Measurements from ENCODE around the gene TAPT1.
"Not testable (repeated sequence)": the region's sequence is repeated elsewhere in the genome, so short reads cannot be mapped to it uniquely, and the experiment has no call there.

Gene TAPT1

DNA sequence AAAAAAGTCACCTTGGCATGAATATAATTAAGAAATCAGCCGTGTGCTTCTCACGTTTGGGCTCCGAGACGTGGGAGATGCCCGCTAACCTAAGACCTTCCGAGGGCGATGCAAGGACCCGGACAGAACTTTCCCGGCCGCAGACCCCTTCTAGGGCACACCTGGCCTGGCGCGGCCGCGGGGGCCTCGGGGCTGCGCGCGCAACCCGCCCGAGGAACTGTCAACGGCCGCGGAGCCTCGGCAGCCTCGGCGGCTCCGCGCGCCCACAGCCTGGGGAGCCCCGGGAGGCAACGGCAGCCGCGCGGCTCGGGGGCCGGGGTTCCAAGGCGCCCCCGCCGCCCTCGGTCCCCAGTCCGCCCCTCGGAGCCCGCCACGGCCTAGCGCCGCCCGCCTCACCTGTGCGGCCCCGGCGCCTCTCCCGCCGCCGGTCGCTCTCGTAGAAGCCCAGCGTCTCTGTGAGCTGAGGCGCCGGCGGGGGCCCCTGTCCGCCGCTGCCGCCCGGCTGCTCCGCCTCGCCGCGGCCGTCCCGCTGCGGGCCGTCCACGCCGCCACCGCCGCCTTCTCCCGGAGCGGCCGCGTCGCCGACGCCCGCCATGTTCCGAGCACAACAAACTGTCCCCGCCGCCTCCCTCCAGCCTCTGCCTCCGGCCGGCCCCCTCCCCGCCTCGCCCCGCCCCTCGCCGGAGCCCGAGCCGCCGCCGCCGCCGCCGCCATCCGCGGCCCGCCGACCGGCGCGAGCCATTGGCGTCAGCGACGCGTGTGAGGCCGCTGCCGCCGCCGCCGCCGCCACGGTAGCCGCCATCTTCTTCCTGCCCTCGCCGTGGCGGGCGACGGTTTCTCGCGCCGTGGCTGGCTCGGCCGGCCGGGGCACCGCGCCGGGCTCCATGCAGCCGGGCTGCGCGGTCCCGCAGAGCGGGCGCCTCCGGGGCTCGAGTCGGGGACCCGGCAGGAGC is at the start of gene TAPT1:
Gene TAPT1, minus strand, starts transcription at position 609 of the 953 bp plus-strand sequence. Its CDS starts 14 bp downstream, at position 595.
- in situ Hi-C loops (cut with HindIII; ENCODE audit: low pct_unique_long_range_greater_than_20kb, low sequenced_read_pairs), result no loop called here
- DNase-seq (ENCODE audit: low read depth in 1 of 2, low spot score in 1 of 2), result peak; percentile 37 to 67
- TF ChIP-seq JUND (IDR thresholded peaks at IDR 0.05; ENCODE audit: low read depth), result no peak

GRCh38 chr4:16271411-16271810 is 45.1 kb upstream of the TAPT1 start:
- no peak for DNase-seq (ENCODE audit: low read depth in 1 of 2, low spot score in 1 of 2)
- no peak for TF ChIP-seq JUND (IDR thresholded peaks at IDR 0.05; ENCODE audit: low read depth)
- in situ Hi-C loops (cut with HindIII; ENCODE audit: low pct_unique_long_range_greater_than_20kb, low sequenced_read_pairs), result no loop called here

GRCh38 chr4:16270454-16271328 is 44.4 kb upstream of the TAPT1 start:
- in situ Hi-C loops (cut with HindIII; ENCODE audit: low pct_unique_long_range_greater_than_20kb, low sequenced_read_pairs), result no loop called here
- no peak for TF ChIP-seq JUND (IDR thresholded peaks at IDR 0.05; ENCODE audit: low read depth)
- DNase-seq (ENCODE audit: low read depth in 1 of 2, low spot score in 1 of 2), result no peak

GRCh38 chr4:16269742-16270453 is 43.6 kb upstream of the TAPT1 start:
- in situ Hi-C loops (cut with HindIII; ENCODE audit: low pct_unique_long_range_greater_than_20kb, low sequenced_read_pairs); DNase-seq (ENCODE audit: low read depth in 1 of 2, low spot score in 1 of 2): not testable (repeated sequence)

DNA sequence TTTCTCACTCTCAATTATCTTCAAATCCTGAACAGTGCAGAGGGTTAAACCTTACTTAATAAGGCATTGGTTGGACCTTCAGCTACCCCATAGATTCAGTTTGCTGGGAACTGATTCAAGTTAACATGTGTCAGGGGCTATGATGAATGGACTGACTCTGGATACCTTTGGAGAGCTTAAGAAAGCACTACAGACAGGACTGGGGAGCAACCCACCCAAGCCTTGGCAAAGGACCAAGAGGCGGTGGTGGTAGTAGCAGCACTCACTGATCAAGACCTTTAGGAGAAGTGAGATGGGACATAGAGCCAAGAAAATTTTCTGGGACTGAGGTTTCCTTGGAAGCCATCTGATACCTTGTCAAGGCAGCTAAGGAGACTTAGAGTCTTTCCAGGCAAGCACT is 43.0 kb upstream of the TAPT1 start:
- no peak for TF ChIP-seq JUND (IDR thresholded peaks at IDR 0.05; ENCODE audit: low read depth)
- DNase-seq (ENCODE audit: low read depth in 1 of 2, low spot score in 1 of 2), result no peak
- in situ Hi-C loops (cut with HindIII; ENCODE audit: low pct_unique_long_range_greater_than_20kb, low sequenced_read_pairs), result no loop called here

- TF ChIP-seq JUND (IDR thresholded peaks at IDR 0.05; ENCODE audit: low read depth), result no peak
- in situ Hi-C loops (cut with HindIII; ENCODE audit: low pct_unique_long_range_greater_than_20kb, low sequenced_read_pairs), result no loop called here
These were observed 42.0 kb upstream of the TAPT1 start for GRCh38 chr4:16268290-16268689.

GRCh38 chr4:16267639-16268038 is 41.4 kb upstream of the TAPT1 start:
- no peak for TF ChIP-seq JUND (IDR thresholded peaks at IDR 0.05; ENCODE audit: low read depth)
- DNase-seq (ENCODE audit: low read depth in 1 of 2, low spot score in 1 of 2), result no peak
- in situ Hi-C loops (cut with HindIII; ENCODE audit: low pct_unique_long_range_greater_than_20kb, low sequenced_read_pairs), result no loop called here

More at GRCh38 chr4:16268290-16268689, 42.0 kb upstream of the TAPT1 start:
- no peak for DNase-seq (ENCODE audit: low read depth in 1 of 2, low spot score in 1 of 2)

- TF ChIP-seq JUND (IDR thresholded peaks at IDR 0.05; ENCODE audit: low read depth), result no peak
- DNase-seq (ENCODE audit: low read depth in 1 of 2, low spot score in 1 of 2), result no peak
- in situ Hi-C loops (cut with HindIII; ENCODE audit: low pct_unique_long_range_greater_than_20kb, low sequenced_read_pairs), result no loop called here
These were observed 39.5 kb upstream of the TAPT1 start for GRCh38 chr4:16265820-16266219.

GRCh38 chr4:16264798-16265197 is 38.5 kb upstream of the TAPT1 start:
- peak; percentile 18 to 40 for DNase-seq (ENCODE audit: low read depth in 1 of 2, low spot score in 1 of 2)
- in situ Hi-C loops (cut with HindIII; ENCODE audit: low pct_unique_long_range_greater_than_20kb, low sequenced_read_pairs), result no loop called here
- no peak for TF ChIP-seq JUND (IDR thresholded peaks at IDR 0.05; ENCODE audit: low read depth)

- in situ Hi-C loops (cut with HindIII; ENCODE audit: low pct_unique_long_range_greater_than_20kb, low sequenced_read_pairs), result no loop called here
These were observed 36.8 kb upstream of the TAPT1 start for GRCh38 chr4:16263056-16263455.

DNA sequence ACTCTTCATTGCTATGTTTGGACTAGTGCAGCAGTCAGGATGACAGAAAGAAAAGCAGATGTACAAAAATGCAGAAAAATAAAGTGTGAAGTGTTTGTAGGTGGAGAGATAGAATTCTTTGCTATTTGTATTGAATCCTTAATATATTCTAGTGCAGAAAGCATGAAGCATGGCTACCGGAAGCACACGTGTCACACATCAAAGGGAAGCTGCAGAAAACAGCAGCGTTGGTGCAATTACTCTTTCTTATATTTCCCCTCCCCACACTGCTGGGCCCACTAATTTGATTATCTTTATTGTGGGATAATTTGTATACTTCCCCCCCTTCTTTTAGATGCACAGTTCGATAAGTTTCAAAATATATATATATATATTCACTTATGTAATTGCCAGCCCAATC is 35.9 kb upstream of the TAPT1 start:
- TF ChIP-seq JUND (IDR thresholded peaks at IDR 0.05; ENCODE audit: low read depth), result no peak
- DNase-seq (ENCODE audit: low read depth in 1 of 2, low spot score in 1 of 2), result no peak
- in situ Hi-C loops (cut with HindIII; ENCODE audit: low pct_unique_long_range_greater_than_20kb, low sequenced_read_pairs), result no loop called here

More at GRCh38 chr4:16263056-16263455, 36.8 kb upstream of the TAPT1 start:
- peak in 1 of 2 experiments; percentile 17 for DNase-seq (ENCODE audit: low read depth in 1 of 2, low spot score in 1 of 2)
- no peak for TF ChIP-seq JUND (IDR thresholded peaks at IDR 0.05; ENCODE audit: low read depth)

- no peak for DNase-seq (ENCODE audit: low read depth in 1 of 2, low spot score in 1 of 2)
- in situ Hi-C loops (cut with HindIII; ENCODE audit: low pct_unique_long_range_greater_than_20kb, low sequenced_read_pairs), result no loop called here
- TF ChIP-seq JUND (IDR thresholded peaks at IDR 0.05; ENCODE audit: low read depth), result no peak
These were observed 35.1 kb upstream of the TAPT1 start for GRCh38 chr4:16261313-16261878.

Data from T47D (cell line).